GM12874 (cell line): ENCODE data around the gene C6orf132.

ENCODE experiments used
- CTCF ChIP-seq: IDR thresholded peaks from 2 replicates; pipeline ENCODE4 v1.5.1; 2011; ENCODE audit warnings: low read depth, mild to moderate bottlenecking, control low read depth, low read length, moderate library complexity; ENCODE audit not compliant: insufficient read depth

The C6orf132 gene

DNA sequence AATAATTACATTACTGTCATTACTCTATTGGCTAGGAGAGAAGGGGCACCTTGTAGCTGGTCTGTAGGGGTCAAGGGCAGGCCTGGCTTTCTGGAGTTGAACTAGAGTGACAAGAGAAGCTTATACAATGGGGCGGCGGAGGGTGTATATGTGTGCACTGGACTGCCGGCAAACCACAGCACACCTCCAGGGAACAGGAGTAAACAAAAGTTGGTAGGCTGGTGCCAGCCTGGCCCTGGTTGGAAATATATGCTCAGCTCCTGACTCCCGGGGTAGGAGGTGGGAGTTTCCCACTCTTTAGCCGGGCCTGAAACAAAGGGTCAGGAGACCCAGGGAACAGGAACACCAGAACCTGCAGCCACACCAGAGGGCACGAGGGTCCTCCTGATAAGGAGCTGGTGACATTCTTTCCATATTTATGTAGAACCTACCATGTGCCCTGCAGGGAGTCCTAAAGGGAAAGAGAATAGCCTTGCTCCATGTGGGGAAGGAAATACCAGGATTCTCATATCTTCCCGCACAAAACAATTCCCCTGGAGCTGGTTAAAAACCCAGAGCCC is 5.1 kb downstream of the C6orf132 start:
- TF ChIP-seq CTCF, result no peak

- peak; percentile 57 for TF ChIP-seq CTCF
Observed at GRCh38 chr6:42136508-42137193, 5.8 kb downstream of the C6orf132 start.

DNA sequence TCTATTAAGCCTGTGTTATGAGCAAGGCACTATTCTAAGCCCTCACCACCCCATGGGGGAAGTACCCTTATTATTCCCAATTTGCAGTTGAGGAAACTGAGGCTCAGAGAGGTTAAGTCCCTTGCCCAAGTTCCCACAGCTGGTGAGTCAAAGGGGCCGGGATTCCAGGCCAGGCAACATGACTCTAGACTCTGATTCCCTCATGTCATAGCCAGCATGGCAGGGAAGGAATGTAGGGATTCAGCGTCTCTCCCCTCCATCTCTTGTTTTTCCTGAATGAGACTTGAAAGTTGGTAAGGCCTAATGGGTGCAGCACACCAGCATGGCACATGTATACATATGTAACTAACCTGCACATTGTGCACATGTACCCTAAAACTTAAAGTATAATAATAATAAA is 6.7 kb downstream of the C6orf132 start:
- no peak for TF ChIP-seq CTCF

DNA sequence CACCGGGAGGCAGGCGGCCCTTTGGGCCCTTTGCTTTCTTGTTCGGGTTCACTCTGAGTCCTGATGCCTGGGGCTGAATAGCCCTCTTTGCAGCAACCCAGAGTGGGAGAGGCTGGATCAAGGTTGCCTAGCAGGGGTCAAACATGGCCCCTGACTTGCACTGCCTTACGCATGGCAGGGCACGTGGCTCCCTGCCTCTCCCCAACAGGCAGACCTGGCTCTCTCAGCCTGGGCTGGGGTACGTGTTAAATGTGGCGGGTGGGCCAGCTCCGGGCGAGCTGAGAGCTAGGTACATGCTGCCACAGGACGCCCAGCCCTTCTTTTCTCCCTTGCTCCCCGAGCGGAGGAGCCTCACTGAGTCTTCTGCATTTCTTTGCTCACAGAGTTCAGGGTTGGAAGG is 7.3 kb downstream of the C6orf132 start:
- no peak for TF ChIP-seq CTCF

DNA sequence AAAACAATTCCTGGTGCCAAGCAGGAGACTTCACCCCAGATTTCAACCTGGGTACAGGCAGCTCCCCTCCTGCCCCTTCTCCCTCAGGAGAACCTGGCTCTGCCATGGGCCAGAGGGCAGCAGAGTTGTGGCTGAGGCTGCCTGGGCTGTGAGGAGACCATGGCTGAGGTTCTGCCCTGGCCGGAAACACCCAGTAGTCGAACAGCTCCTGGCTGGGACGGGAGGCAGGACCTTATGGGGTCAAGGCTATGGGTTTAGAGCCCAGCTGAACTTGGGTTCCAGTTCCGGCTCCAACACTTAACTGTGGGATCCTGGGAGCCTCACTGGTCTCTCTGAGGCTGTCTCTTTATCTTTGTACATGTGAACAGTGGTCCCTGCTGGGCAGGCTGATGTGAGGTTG is 8.5 kb downstream of the C6orf132 start:
- TF ChIP-seq CTCF, result no peak

DNA sequence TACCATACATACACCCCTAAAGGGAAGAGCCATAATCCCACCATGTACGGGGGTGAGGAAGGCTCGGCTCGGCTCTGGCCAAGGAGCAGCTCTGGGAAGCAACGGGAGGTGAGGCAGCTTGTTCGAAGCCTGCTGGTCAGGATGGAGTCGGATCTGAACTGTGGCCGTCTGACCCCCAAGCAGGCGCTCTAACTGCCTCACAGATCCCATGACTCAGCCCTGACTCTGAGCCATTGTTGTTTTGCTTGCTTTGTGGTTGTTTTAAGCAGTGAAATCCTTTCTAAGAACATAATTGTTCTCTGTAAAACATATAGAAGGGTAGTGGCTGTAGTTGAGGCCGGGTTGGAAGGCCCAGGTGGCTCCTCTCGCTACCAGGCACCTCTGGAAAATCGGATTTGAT is 10.9 kb downstream of the C6orf132 start:
- no peak for TF ChIP-seq CTCF

DNA sequence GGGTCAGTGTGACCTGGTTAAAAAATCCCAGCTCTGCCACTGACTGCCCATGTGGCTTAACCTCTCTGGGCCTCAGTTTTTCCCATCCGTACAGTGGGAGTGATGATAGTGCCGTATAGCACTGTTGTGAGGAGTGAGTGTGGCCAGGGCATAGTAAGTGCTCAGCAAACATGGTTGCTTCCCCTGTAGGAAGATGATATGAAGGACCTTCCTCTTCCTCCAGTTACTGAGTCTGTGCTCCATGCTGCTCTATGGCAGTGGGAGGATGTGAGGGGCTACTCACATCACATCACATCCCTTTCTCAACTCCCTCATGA is 13.1 kb downstream of the C6orf132 start:
- no peak for TF ChIP-seq CTCF
